ENCODE measurements around the gene SORBS1.

The SORBS1 gene

GRCh38 chr10:95550073-95550672 lies 11.0 kb downstream of the SORBS1 start:
- no peak for TF ChIP-seq RAD21 (IDR thresholded peaks at IDR 0.05; ENCODE audit: low read depth)
- TF ChIP-seq FOXM1 (IDR thresholded peaks at IDR 0.05; ENCODE audit: borderline replicate concordance, low read depth): no peak

GRCh38 chr10:95547791-95548435 lies 13.3 kb downstream of the SORBS1 start:
- TF ChIP-seq FOXM1 (IDR thresholded peaks at IDR 0.05; ENCODE audit: borderline replicate concordance, low read depth): no peak

GRCh38 chr10:95547197-95547596 lies 14.0 kb downstream of the SORBS1 start:
- no peak for TF ChIP-seq RAD21 (IDR thresholded peaks at IDR 0.05; ENCODE audit: low read depth)
- no peak for TF ChIP-seq TCF12 (IDR thresholded peaks at IDR 0.05; ENCODE audit: low read depth)
- no peak for TF ChIP-seq CREB1 (IDR thresholded peaks at IDR 0.05; ENCODE audit: low read depth)
- TF ChIP-seq USF1 (IDR thresholded peaks at IDR 0.05): no peak
- TF ChIP-seq NFIC (IDR thresholded peaks at IDR 0.05): no peak

- TF ChIP-seq TAF1 (IDR thresholded peaks at IDR 0.05; ENCODE audit: low read depth) (no peak), YY1 (IDR thresholded peaks at IDR 0.05; ENCODE audit: low read depth) (no peak), RAD21 (IDR thresholded peaks at IDR 0.05; ENCODE audit: low read depth) (no peak), MAX (IDR thresholded peaks at IDR 0.05) (no peak), CREB1 (IDR thresholded peaks at IDR 0.05; ENCODE audit: low read depth) (no peak), ZBTB7A (IDR thresholded peaks at IDR 0.05; ENCODE audit: low read depth) (no peak), FOXM1 (IDR thresholded peaks at IDR 0.05; ENCODE audit: borderline replicate concordance, low read depth) (no peak), EGR1 (IDR thresholded peaks at IDR 0.05) (no peak), NFIC (IDR thresholded peaks at IDR 0.05) (no peak), REST (IDR thresholded peaks at IDR 0.05; ENCODE audit: low read depth) (no peak), EP300 (IDR thresholded peaks at IDR 0.05; ENCODE audit: borderline replicate concordance) (no peak), TEAD4 (IDR thresholded peaks at IDR 0.05) (no peak), USF1 (IDR thresholded peaks at IDR 0.05) (no peak), TCF12 (IDR thresholded peaks at IDR 0.05; ENCODE audit: low read depth) (no peak), CEBPB (IDR thresholded peaks at IDR 0.05) (no peak)
Measured at GRCh38 chr10:95545981-95546380, 15.2 kb downstream of the SORBS1 start.

- TF ChIP-seq CREB1 (IDR thresholded peaks at IDR 0.05; ENCODE audit: low read depth): no peak
- 0 out of 2 replicates have a peak, but pooled peaks have one; percentile 24 for TF ChIP-seq EGR1 (IDR thresholded peaks at IDR 0.05)
Measured at GRCh38 chr10:95544783-95545500, 16.2 kb downstream of the SORBS1 start.

- no peak for TF ChIP-seq EGR1 (IDR thresholded peaks at IDR 0.05)
- TF ChIP-seq ZBTB7A (IDR thresholded peaks at IDR 0.05; ENCODE audit: low read depth): no peak
- no peak for TF ChIP-seq MAX (IDR thresholded peaks at IDR 0.05)
- no peak for TF ChIP-seq TCF12 (IDR thresholded peaks at IDR 0.05; ENCODE audit: low read depth)
- TF ChIP-seq TEAD4 (IDR thresholded peaks at IDR 0.05): no peak
- TF ChIP-seq YY1 (IDR thresholded peaks at IDR 0.05; ENCODE audit: low read depth): no peak
- TF ChIP-seq RAD21 (IDR thresholded peaks at IDR 0.05; ENCODE audit: low read depth): no peak
Measured at GRCh38 chr10:95543459-95543858, 17.7 kb downstream of the SORBS1 start.

GRCh38 chr10:95542761-95543160 lies 18.4 kb downstream of the SORBS1 start:
- TF ChIP-seq ZBTB7A (IDR thresholded peaks at IDR 0.05; ENCODE audit: low read depth) (no peak), FOXM1 (IDR thresholded peaks at IDR 0.05; ENCODE audit: borderline replicate concordance, low read depth) (no peak), NFIC (IDR thresholded peaks at IDR 0.05) (no peak), RAD21 (IDR thresholded peaks at IDR 0.05; ENCODE audit: low read depth) (no peak), USF1 (IDR thresholded peaks at IDR 0.05) (no peak), REST (IDR thresholded peaks at IDR 0.05; ENCODE audit: low read depth) (no peak), TEAD4 (IDR thresholded peaks at IDR 0.05) (no peak), TCF12 (IDR thresholded peaks at IDR 0.05; ENCODE audit: low read depth) (no peak), CREB1 (IDR thresholded peaks at IDR 0.05; ENCODE audit: low read depth) (no peak), MAX (IDR thresholded peaks at IDR 0.05) (no peak), YY1 (IDR thresholded peaks at IDR 0.05; ENCODE audit: low read depth) (no peak), EGR1 (IDR thresholded peaks at IDR 0.05) (no peak), EP300 (IDR thresholded peaks at IDR 0.05; ENCODE audit: borderline replicate concordance) (no peak), TAF1 (IDR thresholded peaks at IDR 0.05; ENCODE audit: low read depth) (no peak), CEBPB (IDR thresholded peaks at IDR 0.05) (no peak)

Data from Ishikawa (cell line).